OCI-LY7 (cell line): ENCODE data around the gene ANK3. TPM values are rescaled to one million over a fixed set of nuclear protein-coding genes. Genes with fewer than 3 reads are reported as not detected.
"Not testable (repeated sequence)": the region's sequence is repeated elsewhere in the genome, so short reads cannot be mapped to it uniquely, and the experiment has no call there.

Source experiments
- BruUV-seq: library from RNA; stranded (reverse); fragments of 400-500 nt; replicated peaks from 2 replicates; lab custom pipeline; 2021; lab: Mats Ljungman, UMichigan
- CTCF ChIA-PET: fragments of 300-600 bp; sonication (Branson Sonifier 250); formaldehyde crosslinking; loops from one replicate; lab custom pipeline; 2022; ENCODE audit warnings: antibody characterized with exemption; ENCODE audit not compliant: unreplicated experiment; lab: Charles Lee
- POLR2A ChIA-PET: fragments of 300-600 bp; sonication (Branson Sonifier 250); formaldehyde crosslinking; loops from one replicate; lab custom pipeline; 2022; ENCODE audit warnings: antibody characterized with exemption; lab: Charles Lee
- DNase-seq: peaks from one replicate; pipeline ENCODE4 v3.0.0-alpha.2; 2015; ENCODE audit warnings: low spot score
- H2AFZ ChIP-seq: fragments of 200-600 bp; sonication (generic), shearing (Covaris generic); 2 replicates; pipeline ENCODE4 v1.6.1; 2014; ENCODE audit warnings: mild to moderate bottlenecking, antibody characterized with exemption, low read length, moderate library complexity
- H3K27ac ChIP-seq: fragments of 200-600 bp; sonication (generic); 2 replicates; pipeline ENCODE4 v1.5.1; 2014; ENCODE audit warnings: mixed run types, low read depth, mild to moderate bottlenecking, moderate library complexity, low read length, inconsistent platforms; ENCODE audit not compliant: poor library complexity, severe bottlenecking
- H3K36me3 ChIP-seq: fragments of 200-600 bp; sonication (generic); 2 replicates; pipeline ENCODE4 v1.6.1; 2014; ENCODE audit warnings: mild to moderate bottlenecking, antibody characterized with exemption, low read length, moderate library complexity, mixed read lengths; ENCODE audit not compliant: insufficient read depth
- H3K4me1 ChIP-seq: fragments of 200-600 bp; sonication (generic); 2 replicates; pipeline ENCODE4 v1.5.1; 2014; ENCODE audit warnings: mild to moderate bottlenecking, low read length; ENCODE audit not compliant: insufficient read depth, poor library complexity, severe bottlenecking
- H3K4me2 ChIP-seq: fragments of 200-600 bp; sonication (generic); 2 replicates; pipeline ENCODE4 v1.6.1; 2014; ENCODE audit warnings: mild to moderate bottlenecking, low read length
- H3K4me3 ChIP-seq: fragments of 200-600 bp; sonication (generic); 2 replicates; pipeline ENCODE4 v1.5.1; 2014; ENCODE audit warnings: mild to moderate bottlenecking, low read depth, low read length; ENCODE audit not compliant: poor library complexity, severe bottlenecking
- H3K79me2 ChIP-seq: fragments of 200-600 bp; sonication (generic); 2 replicates; pipeline ENCODE4 v1.6.1; 2016; ENCODE audit warnings: low read depth, mild to moderate bottlenecking, low read length, moderate library complexity, mixed read lengths; ENCODE audit not compliant: insufficient read depth
- H3K9me2 ChIP-seq: fragments of 200-600 bp; sonication (generic); 2 replicates; pipeline ENCODE4 v1.6.1; 2016; ENCODE audit warnings: mild to moderate bottlenecking, low read length, mixed read lengths; ENCODE audit not compliant: insufficient read depth
- H3K9me3 ChIP-seq: fragments of 200-600 bp; sonication (generic); 2 replicates; pipeline ENCODE4 v1.6.1; 2014; ENCODE audit warnings: mild to moderate bottlenecking, mixed run types, low read length, mixed read lengths
- H4K20me1 ChIP-seq: fragments of 200-600 bp; sonication (generic); 2 replicates; pipeline ENCODE4 v1.6.1; 2014; ENCODE audit warnings: mild to moderate bottlenecking, antibody characterized with exemption, low read length, moderate library complexity, mixed read lengths; ENCODE audit not compliant: insufficient read depth
- CTCF ChIP-seq: fragments of 200-600 bp; sonication (generic); conservative IDR thresholded peaks from 2 replicates; pipeline ENCODE4 v1.5.1; 2014; ENCODE audit warnings: mild to moderate bottlenecking, antibody characterized with exemption, low read length, moderate library complexity, mixed read lengths
- EZH2phosphoT487 ChIP-seq: fragments of 200-600 bp; sonication (generic); IDR thresholded peaks from 2 replicates; pipeline ENCODE4 v1.6.1; 2018; ENCODE audit warnings: low read depth, borderline replicate concordance, mild to moderate bottlenecking, mixed run types, antibody characterized with exemption, low read length, moderate library complexity, mixed read lengths
- intact Hi-C: fragments of 100-400 bp; cut with micrococcal nuclease; formaldehyde crosslinking; loops from one replicate; pipeline ENCODE4 v1.10.0; 2022; ENCODE audit not compliant: unreplicated experiment
- total RNA-seq, 2 experiments: library from RNA; depleted of rRNA in 1 of 2; stranded (reverse); fragments of >200 nt in 1 of 2; shearing (Covaris generic) in 1 of 2; gene quantifications; 2 replicates each; pipeline ENCODE4 v1.2.3, GENCODE V29; 2014 to 2022

The ANK3 gene
- total RNA-seq, 2 experiments from 2014 or later, result 0.13 to 0.49 TPM

GRCh38 chr10:60293581-60294175, 96.0 kb downstream of the ANK3 start:
- TF ChIP-seq EZH2phosphoT487, result no peak
- no peak for TF ChIP-seq CTCF
- Histone ChIP-seq H2AFZ (no peak overlapping the region), H4K20me1 (no peaks in the 10 kb centered on the region), H3K9me2 (no peaks in the 10 kb centered on the region), H3K4me1 (no peaks in the 10 kb centered on the region), H3K27ac (no peak overlapping the region), H3K4me3 (no peak overlapping the region), H3K9me3 (no peaks in the 10 kb centered on the region), H3K4me2 (no peak overlapping the region), H3K79me2 (no peaks in the 10 kb centered on the region), H3K36me3 (no peaks in the 10 kb centered on the region)
- ChIA-PET POLR2A (interaction anchor here (1.0 to 1.9 kb wide), 3 partner anchors 10 to 19 kb away, joined by 3 to 7 read pairs (median 5); no protein-coding TSS in a partner anchor), CTCF (no interaction called here)
- BruUV-seq, result no TSS peak
- DNase-seq, result no peak
- intact Hi-C loops, result no loop called here

GRCh38 chr10:60292998-60293397, 96.7 kb downstream of the ANK3 start:
- ChIA-PET CTCF (no interaction called here), POLR2A (interaction anchor here (0.6 to 1.9 kb wide), 3 partner anchors 9 to 108 kb away, joined by 3 to 7 read pairs (median 4); no protein-coding TSS in a partner anchor)
- Histone ChIP-seq H3K79me2 (no peaks in the 10 kb centered on the region), H3K4me1 (no peaks in the 10 kb centered on the region), H2AFZ (no peak overlapping the region), H3K27ac (no peak overlapping the region), H3K4me3 (no peak overlapping the region), H3K9me3 (no peaks in the 10 kb centered on the region), H3K36me3 (no peaks in the 10 kb centered on the region), H3K9me2 (no peaks in the 10 kb centered on the region), H3K4me2 (no peak overlapping the region), H4K20me1 (no peaks in the 10 kb centered on the region)
- no TSS peak for BruUV-seq
- intact Hi-C loops, result no loop called here
- no peak for DNase-seq
- no peak for TF ChIP-seq EZH2phosphoT487
- no peak for TF ChIP-seq CTCF

- H3K79me2 ChIP-seq, H3K4me3 ChIP-seq, DNase-seq, H3K4me1 ChIP-seq, H4K20me1 ChIP-seq, H3K9me2 ChIP-seq, intact Hi-C loops, CTCF ChIA-PET, BruUV-seq, H3K4me2 ChIP-seq, H3K27ac ChIP-seq, H3K9me3 ChIP-seq, H3K36me3 ChIP-seq, H2AFZ ChIP-seq: not testable (repeated sequence)
- POLR2A ChIA-PET, result interaction anchor here (0.6 to 0.7 kb wide), 2 partner anchors 17 to 108 kb away, joined by 3 to 4 read pairs; no protein-coding TSS in a partner anchor
These were observed 97.1 kb downstream of the ANK3 start for GRCh38 chr10:60292536-60292935.
